Common myeloid progenitor, CD34-positive (primary cell): ENCODE measurements around the gene OBSL1.
A peak's percentile ranks its signal among the peaks of the same experiment; 100 is the strongest.

Source experiments
- CTCF ChIA-PET: fragments of 350-600 bp; sonication (Branson Sonifier 250); formaldehyde crosslinking; loops from one replicate; lab custom pipeline; 2021; ENCODE audit warnings: antibody characterized with exemption; lab: Charles Lee
- POLR2A ChIA-PET: fragments of 350-600 bp; sonication (Branson Sonifier 250); formaldehyde crosslinking; loops from one replicate; lab custom pipeline; 2021; ENCODE audit warnings: antibody characterized with exemption; lab: Charles Lee
- DNase-seq, 3 donors: peaks; one replicate each; pipeline versions ENCODE4 v3.0.0 to v3.0.0-alpha.2; 2013
- H3K27ac ChIP-seq, 2 experiments: 1 replicate in 1 of 2; 2 replicates in 1 of 2; pipeline ENCODE4 v1.7.0; 2013; ENCODE audit warnings: inconsistent platforms in 2 of 2, low read length in 2 of 2, mild to moderate bottlenecking in 2 of 2, low read depth in 1 of 2, moderate library complexity in 1 of 2; ENCODE audit not compliant: severe bottlenecking in 2 of 2, insufficient read depth in 1 of 2, poor library complexity in 1 of 2
- H3K27me3 ChIP-seq, 5 experiments: replicated peaks in 2 of 5; 1 replicate in 3 of 5; 2 replicates in 2 of 5; pipeline versions ENCODE4 v1.6.1 to v1.7.0; 2013; ENCODE audit warnings: low read length in 4 of 5, mild to moderate bottlenecking in 2 of 5, moderate library complexity in 2 of 5, inconsistent platforms in 1 of 5; ENCODE audit not compliant: insufficient read depth in 5 of 5, control insufficient read depth in 4 of 5
- H3K36me3 ChIP-seq, 4 experiments: 1 replicate in 2 of 4; 2 replicates in 2 of 4; pipeline versions ENCODE4 v1.6.1 to v1.7.0; 2013; ENCODE audit warnings: low read length in 3 of 4, control low read depth in 1 of 4, mild to moderate bottlenecking in 1 of 4; ENCODE audit not compliant: control insufficient read depth in 4 of 4, insufficient read depth in 4 of 4
- H3K4me1 ChIP-seq, 4 experiments: 1 replicate in 3 of 4; 2 replicates in 1 of 4; pipeline versions ENCODE4 v1.6.1 to v1.7.1; 2013; ENCODE audit warnings: low read length in 3 of 4, mild to moderate bottlenecking in 3 of 4, control low read depth in 1 of 4, inconsistent platforms in 1 of 4, moderate library complexity in 1 of 4; ENCODE audit not compliant: control insufficient read depth in 4 of 4, insufficient read depth in 4 of 4; ENCODE audit errors: control extremely low read depth in 1 of 4
- H3K4me3 ChIP-seq, 7 experiments: 1 replicate in 4 of 7; 2 replicates in 3 of 7; pipeline versions ENCODE4 v1.5.1 to v1.7.0; 2013; ENCODE audit warnings: mild to moderate bottlenecking in 7 of 7, low read length in 6 of 7, moderate library complexity in 6 of 7, inconsistent platforms in 2 of 7, low read depth in 2 of 7, control low read depth in 1 of 7; ENCODE audit not compliant: insufficient read depth in 4 of 7, control insufficient read depth in 1 of 7; ENCODE audit errors: extremely low read depth in 1 of 7
- H3K9me3 ChIP-seq, 5 experiments: 1 replicate in 4 of 5; 2 replicates in 1 of 5; pipeline versions ENCODE4 v1.6.1 to v1.7.1; 2013; ENCODE audit warnings: low read length in 4 of 5, mild to moderate bottlenecking in 2 of 5, inconsistent platforms in 1 of 5, low read depth in 1 of 5, moderate library complexity in 1 of 5; ENCODE audit not compliant: control insufficient read depth in 4 of 5, insufficient read depth in 2 of 5; ENCODE audit errors: control extremely low read depth in 1 of 5
- WGBS: methylation state at CpG from one replicate; pipeline ENCODE4 v1.1.5; 2013; ENCODE audit not compliant: insufficient coverage; 5-methylcytosine and 5-hydroxymethylcytosine counted together

The OBSL1 gene

DNA sequence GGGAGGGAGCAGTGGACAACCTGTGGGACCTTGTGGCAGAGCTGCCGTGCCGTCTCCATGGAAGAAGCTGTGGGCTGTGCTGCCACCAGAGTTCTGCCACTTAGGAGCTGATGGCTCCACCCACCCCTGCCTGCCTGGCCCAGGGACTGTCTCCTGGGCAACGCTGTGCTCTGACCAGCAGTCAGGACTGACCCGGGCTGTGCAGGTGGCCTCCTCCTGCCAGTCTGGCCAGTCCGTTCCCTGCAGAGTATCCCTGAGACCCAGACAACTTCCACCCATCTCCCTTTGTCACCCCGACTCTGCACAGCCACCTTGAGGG lies 44.3 kb downstream of the OBSL1 start:
- no peak for DNase-seq
- WGBS: 58% methylated on average over 5 of the region's 6 CpGs
- POLR2A ChIA-PET: no interaction called here
- CTCF ChIA-PET: interaction anchor here (0.8 to 43.1 kb wide), 7 partner anchors 13 to 361 kb away, joined by 3 to 1724 read pairs (median 5); partner anchors contain the start of genes ASIC4 and GMPPA
- H3K4me1 ChIP-seq: peaks cover 0 to 21% (median 12%) of the 10 kb centered on the region in 4 experiments
- no peak overlapping the region for H3K4me3 ChIP-seq
- peaks cover 13 to 96% (median 49%) of the 10 kb centered on the region in 5 experiments for H3K27me3 ChIP-seq
- no peaks in the 10 kb centered on the region for H3K36me3 ChIP-seq
- no peaks in the 10 kb centered on the region for H3K9me3 ChIP-seq
- H3K27ac ChIP-seq: no peak overlapping the region

DNA sequence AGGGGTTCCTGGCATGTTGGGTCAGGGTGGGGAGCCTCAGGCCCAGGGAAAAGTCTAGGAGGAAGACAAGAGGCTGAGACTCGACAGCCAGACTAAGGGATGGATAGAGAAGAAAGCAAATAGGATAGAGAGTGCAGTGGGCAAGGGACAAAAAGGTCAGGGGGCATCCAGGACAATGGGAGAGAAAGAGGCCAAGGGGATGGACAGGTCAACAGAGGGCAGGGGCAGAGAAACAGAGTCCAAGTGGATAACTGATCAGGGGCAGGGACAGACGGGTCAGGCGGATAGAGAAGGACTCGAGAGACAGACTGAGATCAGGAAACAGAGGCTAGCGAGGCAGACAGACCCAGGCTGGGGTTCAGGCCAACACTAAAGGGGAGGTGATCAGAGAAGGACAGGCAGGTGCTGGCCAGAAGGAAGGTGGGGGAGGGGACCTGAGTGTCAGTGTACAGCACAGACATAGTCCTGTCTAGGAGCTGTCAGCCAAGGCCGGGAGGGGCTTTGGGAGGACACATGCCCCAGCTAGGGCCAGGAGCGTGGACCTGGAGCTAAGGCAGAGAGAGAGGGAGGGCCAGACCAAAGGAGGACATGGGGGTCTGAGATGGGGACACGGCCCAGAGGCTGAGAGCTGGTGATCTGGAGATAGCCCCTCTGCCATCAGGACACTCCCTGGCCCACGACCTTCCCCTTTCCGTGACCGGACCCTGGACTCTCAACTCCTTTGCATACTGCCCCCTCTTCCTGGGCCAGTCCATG lies 44.8 kb downstream of the OBSL1 start:
- H3K4me3 ChIP-seq: no peak overlapping the region
- POLR2A ChIA-PET: no interaction called here
- H3K9me3 ChIP-seq: no peaks in the 10 kb centered on the region
- DNase-seq: no peak
- H3K27me3 ChIP-seq: peaks cover 13 to 97% (median 50%) of the 10 kb centered on the region in 5 experiments
- CTCF ChIA-PET: interaction anchor here (0.8 to 43.1 kb wide), 10 partner anchors 13 to 360 kb away, joined by 3 to 1724 read pairs (median 4); partner anchors contain the start of genes ASIC4 and GMPPA
- no peaks in the 10 kb centered on the region for H3K36me3 ChIP-seq
- peaks cover 0 to 26% (median 15%) of the 10 kb centered on the region in 4 experiments for H3K4me1 ChIP-seq
- 57% methylated on average over 10 of the region's 11 CpGs for WGBS
- H3K27ac ChIP-seq: no peak overlapping the region

DNA sequence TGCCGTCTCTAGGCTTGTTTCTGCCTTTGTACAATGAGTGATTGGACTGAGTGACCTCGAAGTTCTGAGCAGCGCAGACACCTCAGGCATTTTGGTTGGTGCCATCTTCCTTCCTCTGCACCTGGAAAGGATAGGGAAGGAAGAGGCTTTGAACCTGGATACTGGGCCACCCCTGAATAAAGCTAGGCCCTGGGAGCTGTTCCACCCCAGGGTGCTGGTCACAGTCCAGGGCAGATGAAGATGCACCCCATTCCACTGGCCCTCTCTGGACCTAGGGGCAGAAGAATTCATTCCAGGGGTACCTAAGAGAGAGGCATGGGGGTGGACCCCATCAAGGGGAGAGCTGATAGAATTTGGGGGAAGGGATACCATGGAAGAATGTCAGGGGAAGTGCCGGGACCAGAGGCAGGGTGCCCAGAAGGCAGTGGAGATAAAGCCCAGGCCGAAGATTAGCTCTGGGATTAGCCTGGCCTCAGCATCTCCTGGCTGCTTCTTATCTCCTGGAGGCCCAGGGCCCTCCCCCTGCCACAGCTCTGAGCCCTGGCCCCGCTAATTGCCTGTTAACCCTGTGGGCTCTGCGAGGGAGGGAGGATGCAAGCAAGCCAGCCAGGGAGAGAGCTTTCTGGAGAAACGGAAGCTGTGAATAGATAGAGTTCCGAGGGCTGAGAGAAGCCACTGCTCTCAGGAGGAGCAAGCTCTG lies 45.7 kb downstream of the OBSL1 start:
- H3K27ac ChIP-seq: no peak overlapping the region
- no peaks in the 10 kb centered on the region for H3K9me3 ChIP-seq
- no peak for DNase-seq
- H3K4me3 ChIP-seq: no peak overlapping the region
- 50% methylated on average over 5 of the region's 9 CpGs for WGBS
- POLR2A ChIA-PET: no interaction called here
- H3K4me1 ChIP-seq: peaks cover 0 to 31% (median 18%) of the 10 kb centered on the region in 4 experiments
- peaks cover 13 to 97% (median 50%) of the 10 kb centered on the region in 5 experiments for H3K27me3 ChIP-seq
- CTCF ChIA-PET: interaction anchor here (1.0 to 43.1 kb wide), 7 partner anchors 14 to 122 kb away, joined by 3 to 1724 read pairs (median 6); partner anchors contain the start of genes ASIC4 and GMPPA
- H3K36me3 ChIP-seq: no peaks in the 10 kb centered on the region

DNA sequence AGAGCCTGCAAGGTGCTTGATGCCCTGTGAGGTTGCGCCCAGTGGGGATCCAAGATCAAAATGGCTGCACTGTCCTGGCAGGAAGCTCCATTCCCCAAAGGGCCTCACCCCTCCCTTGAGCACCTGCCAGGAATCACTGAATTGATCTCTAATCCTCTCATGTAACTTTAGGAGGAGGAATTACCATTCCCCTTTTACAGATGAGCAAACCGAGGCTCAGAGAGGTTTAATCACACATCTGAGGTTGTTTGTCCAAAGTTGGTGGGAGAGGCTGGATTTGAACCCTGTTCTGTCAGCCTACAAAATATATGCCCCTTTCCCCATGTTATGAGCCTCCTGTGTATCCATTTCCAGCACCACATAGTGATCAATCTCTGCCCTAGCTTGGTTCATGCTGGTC lies 46.5 kb downstream of the OBSL1 start:
- no peak overlapping the region for H3K4me3 ChIP-seq
- peaks cover 0 to 28% (median 18%) of the 10 kb centered on the region in 4 experiments for H3K4me1 ChIP-seq
- no peak for DNase-seq
- no peak overlapping the region for H3K27ac ChIP-seq
- CTCF ChIA-PET: interaction anchor here (0.6 to 43.1 kb wide), 6 partner anchors 15 to 122 kb away, joined by 3 to 1724 read pairs (median 8); partner anchors contain the start of genes ASIC4 and GMPPA
- peaks cover 13 to 98% (median 47%) of the 10 kb centered on the region in 5 experiments for H3K27me3 ChIP-seq
- WGBS: 90% methylated on average over 2 of the region's 2 CpGs
- H3K9me3 ChIP-seq: no peaks in the 10 kb centered on the region
- no peaks in the 10 kb centered on the region for H3K36me3 ChIP-seq
- POLR2A ChIA-PET: no interaction called here

DNA sequence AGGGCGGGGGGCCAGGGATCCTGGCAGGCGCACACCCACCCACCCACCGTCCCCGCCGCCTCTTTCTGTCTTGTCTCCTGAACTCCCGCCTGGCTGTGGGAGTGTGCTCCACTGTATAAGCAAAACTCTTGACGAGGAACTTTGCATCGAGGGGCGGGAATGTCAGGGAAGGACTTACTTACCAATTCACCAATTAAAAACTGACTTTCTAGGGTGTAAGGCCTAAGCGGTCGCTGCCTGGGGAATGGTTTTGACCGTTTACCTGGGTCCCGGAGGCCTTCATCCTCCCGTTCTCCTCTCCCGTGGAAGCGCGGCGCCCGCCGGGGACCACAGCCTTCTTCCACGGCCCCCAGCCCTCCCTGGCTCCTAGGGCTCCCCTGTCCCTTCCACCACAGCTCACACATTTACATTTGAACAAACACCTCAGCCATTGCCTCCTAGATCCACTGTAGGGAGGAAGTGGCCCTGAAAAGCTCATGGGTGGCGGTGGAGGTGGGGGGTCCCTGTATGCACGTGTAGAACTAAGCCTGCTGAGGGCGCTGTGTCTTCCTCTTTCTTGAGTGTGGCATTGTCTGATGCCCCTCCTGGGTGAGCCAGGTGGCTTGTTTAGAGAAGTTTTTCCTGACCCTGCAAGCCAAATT lies 48.2 kb downstream of the OBSL1 start:
- Histone ChIP-seq H3K36me3 (no peaks in the 10 kb centered on the region), H3K9me3 (no peaks in the 10 kb centered on the region), H3K27ac (no peak overlapping the region), H3K4me3 (peak overlapping the region in 3 of 7 experiments; percentile 28 to 44 (median 36)), H3K4me1 (peaks cover 0 to 28% (median 18%) of the 10 kb centered on the region in 4 experiments), H3K27me3 (peaks cover 11 to 90% (median 38%) of the 10 kb centered on the region in 5 experiments)
- 7% methylated on average over 8 of the region's 24 CpGs for WGBS
- peak in 2 of 3 donors; percentile 65 to 77 for DNase-seq
- CTCF ChIA-PET: interaction anchor here (0.7 to 43.1 kb wide), 6 partner anchors 17 to 128 kb away, joined by 3 to 1724 read pairs (median 4); partner anchors contain the start of genes ASIC4 and GMPPA
- POLR2A ChIA-PET: interaction anchor here (0.6 kb wide), 1 partner anchor 8 kb away, joined by 4 read pairs; no protein-coding TSS in a partner anchor

DNA sequence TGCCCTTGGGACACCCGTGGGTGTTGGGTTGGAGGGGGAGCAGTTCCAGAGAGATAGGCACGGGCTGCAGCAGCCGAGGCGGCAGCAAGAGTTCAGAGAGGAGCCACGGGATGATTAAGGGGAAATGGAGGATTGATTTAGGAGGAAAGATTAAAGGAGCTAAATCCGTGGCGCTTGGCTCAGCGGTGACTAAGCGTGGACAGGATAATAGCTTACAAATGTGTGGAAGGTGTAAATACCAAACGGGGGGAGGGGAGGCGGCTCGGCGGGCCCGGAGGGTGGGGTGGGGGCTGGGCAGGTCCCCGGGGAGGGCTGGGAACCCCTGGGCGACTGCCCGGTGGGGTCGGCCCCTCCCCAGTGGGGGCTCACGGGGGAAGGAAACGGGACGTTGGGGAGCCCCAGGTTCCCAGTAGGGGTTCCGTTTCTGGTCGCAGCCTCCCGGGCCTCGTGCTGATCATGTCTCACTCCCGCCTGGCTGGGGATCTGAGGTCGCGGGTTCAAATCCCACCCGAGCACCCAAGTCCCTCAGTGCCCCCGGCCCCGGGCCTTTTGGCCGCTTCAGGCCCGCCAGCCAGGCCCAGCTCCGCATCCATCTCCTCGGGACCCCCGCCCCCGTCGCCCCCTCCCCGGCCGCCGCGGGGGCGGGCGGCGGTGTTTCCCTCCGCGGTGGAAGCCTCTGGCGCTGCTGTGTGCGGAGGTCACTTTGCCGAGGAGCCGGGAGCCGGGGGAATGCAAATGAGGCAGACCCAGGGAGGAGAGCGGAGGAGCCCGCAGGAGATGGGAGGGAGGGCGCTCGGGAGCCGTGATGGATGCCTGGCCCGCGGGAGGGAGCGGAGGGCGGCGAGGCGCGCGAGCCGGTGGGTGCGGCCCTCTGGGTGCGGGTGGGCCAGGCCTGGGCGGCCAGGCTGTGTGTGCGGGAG lies 49.0 kb downstream of the OBSL1 start:
- ChIA-PET CTCF (interaction anchor here (1.1 to 60.5 kb wide), 8 partner anchors 2 to 127 kb away, joined by 3 to 1724 read pairs (median 6); partner anchors contain the start of genes ASIC4, CHPF, GMPPA and TMEM198), POLR2A (no interaction called here)
- WGBS: 1% methylated on average over 59 of the region's 70 CpGs
- H3K27me3 ChIP-seq: peaks cover 11 to 90% (median 32%) of the 10 kb centered on the region in 5 experiments
- H3K4me3 ChIP-seq: peak overlapping the region in 2 of 7 experiments; percentile 36 to 44
- peak in 2 of 3 donors; percentile 43 to 44 for DNase-seq
- H3K4me1 ChIP-seq: peaks cover 0 to 28% (median 18%) of the 10 kb centered on the region in 4 experiments
- H3K9me3 ChIP-seq: no peaks in the 10 kb centered on the region
- peak overlapping the region in 1 of 2 experiments; percentile 34 for H3K27ac ChIP-seq
- H3K36me3 ChIP-seq: no peaks in the 10 kb centered on the region
